Uterus (tissue), 4 donors: ENCODE data around the gene LPP. TPM values are rescaled to one million over a fixed set of nuclear protein-coding genes. Genes with fewer than 3 reads are reported as not detected.

Source experiments
- DNase-seq, 2 donors: peaks; one replicate each; pipeline ENCODE4 v3.0.0-alpha.2; 2019 to 2020
- H3K27ac ChIP-seq, 2 donors: fragments of 200-600 bp; sonication (generic); 1 replicate in 1 of 2; 2 replicates in 1 of 2; pipeline ENCODE4 v1.5.1; 2016 to 2018
- H3K27me3 ChIP-seq, 2 donors: fragments of 200-600 bp; sonication (generic); one replicate each; pipeline ENCODE4 v1.5.1; 2018 to 2019; ENCODE audit warnings: control low read depth in 1 of 2
- H3K36me3 ChIP-seq, 2 donors: fragments of 200-600 bp; sonication (generic); one replicate each; pipeline ENCODE4 v1.5.1; 2019; ENCODE audit warnings: control low read depth in 1 of 2
- H3K4me1 ChIP-seq, 2 donors: fragments of 200-600 bp; sonication (generic); one replicate each; pipeline ENCODE4 v1.5.1; 2018 to 2019; ENCODE audit warnings: control low read depth in 1 of 2
- H3K4me3 ChIP-seq, 2 donors: fragments of 200-600 bp; sonication (generic); 1 replicate in 1 of 2; 2 replicates in 1 of 2; pipeline ENCODE4 v1.5.1; 2018 to 2019; ENCODE audit warnings: mild to moderate bottlenecking in 1 of 2
- H3K9me3 ChIP-seq, 2 donors: fragments of 200-600 bp; sonication (generic); one replicate each; pipeline ENCODE4 v1.5.1; 2019; ENCODE audit warnings: control low read depth in 1 of 2
- CTCF ChIP-seq, 4 experiments: fragments of 200-600 bp in 2 of 4; fragments of 450-650 bp in 2 of 4; sonication (generic) in 2 of 4; IDR thresholded peaks; one replicate each; pipeline ENCODE4 v1.5.1; 2016 to 2019; ENCODE audit warnings: antibody characterized with exemption in 4 of 4, mild to moderate bottlenecking in 2 of 4, moderate library complexity in 1 of 4
- POLR2A ChIP-seq, 2 donors: fragments of 450-650 bp; IDR thresholded peaks; one replicate each; pipeline ENCODE4 v1.6.1; 2016; ENCODE audit warnings: antibody characterized with exemption in 2 of 2, mild to moderate bottlenecking in 1 of 2, moderate library complexity in 1 of 2
- intact Hi-C: fragments of 100-400 bp; cut with DNase I; formaldehyde crosslinking; loops from one replicate; pipeline ENCODE4 v1.15.1; 2023; ENCODE audit warnings: low total_unique reads
- total RNA-seq, 4 donors: library from RNA; depleted of rRNA in 3 of 4; stranded (reverse); fragments of >200 nt in 3 of 4; gene quantifications; one replicate each; pipeline versions ENCODE4 v1.1.0 to v1.2.4, GENCODE V29; 2014 to 2023
- donor health status: DM: yes; HTN: yes; CAD: no.

LPP gene
- total RNA-seq, 4 donors from 2014 or later, result 180 to 1,374 (median 712) TPM

- intact Hi-C loops, result no loop called here
- DNase-seq, result no peak
- no peak for TF ChIP-seq CTCF (IDR thresholded peaks at IDR 0.05)
- no peak for TF ChIP-seq POLR2A (IDR thresholded peaks at IDR 0.05)
- Histone ChIP-seq H3K4me3 (no peak overlapping the region), H3K4me1 (peaks cover 0 to 7% of the 10 kb centered on the region in 2 donors), H3K27ac (no peak overlapping the region), H3K9me3 (no peaks in the 10 kb centered on the region), H3K27me3 (no peaks in the 10 kb centered on the region), H3K36me3 (no peaks in the 10 kb centered on the region)
Measured at GRCh38 chr3:188822004-188822403, 668.0 kb downstream of the LPP start.

DNA sequence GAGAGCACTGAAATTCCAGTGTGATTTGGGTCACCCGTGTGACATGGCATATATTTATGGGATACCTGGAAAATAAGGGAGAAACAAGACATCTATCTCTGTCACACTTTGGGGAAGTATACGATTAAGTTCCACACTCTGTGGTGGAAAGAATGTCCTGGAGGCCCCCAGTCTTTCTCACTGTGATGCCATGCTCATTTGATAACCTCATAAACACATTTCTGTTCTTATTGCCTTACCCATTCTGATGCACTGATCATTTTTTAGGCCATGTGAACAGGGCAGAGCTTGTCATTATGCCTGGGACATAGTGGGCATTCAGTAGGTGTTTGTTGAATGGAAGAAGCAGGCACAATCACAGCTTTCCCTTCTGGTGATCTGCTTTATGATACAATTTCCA is 668.5 kb downstream of the LPP start:
- TF ChIP-seq CTCF (IDR thresholded peaks at IDR 0.05) (no peak), POLR2A (IDR thresholded peaks at IDR 0.05) (no peak)
- no peaks in the 10 kb centered on the region for H3K27me3 ChIP-seq
- H3K4me1 ChIP-seq, result peaks cover 0 to 9% of the 10 kb centered on the region in 2 donors
- intact Hi-C loops, result no loop called here
- no peak overlapping the region for H3K27ac ChIP-seq
- no peak for DNase-seq
- H3K9me3 ChIP-seq, result no peaks in the 10 kb centered on the region
- H3K36me3 ChIP-seq, result no peaks in the 10 kb centered on the region
- H3K4me3 ChIP-seq, result no peak overlapping the region

DNA sequence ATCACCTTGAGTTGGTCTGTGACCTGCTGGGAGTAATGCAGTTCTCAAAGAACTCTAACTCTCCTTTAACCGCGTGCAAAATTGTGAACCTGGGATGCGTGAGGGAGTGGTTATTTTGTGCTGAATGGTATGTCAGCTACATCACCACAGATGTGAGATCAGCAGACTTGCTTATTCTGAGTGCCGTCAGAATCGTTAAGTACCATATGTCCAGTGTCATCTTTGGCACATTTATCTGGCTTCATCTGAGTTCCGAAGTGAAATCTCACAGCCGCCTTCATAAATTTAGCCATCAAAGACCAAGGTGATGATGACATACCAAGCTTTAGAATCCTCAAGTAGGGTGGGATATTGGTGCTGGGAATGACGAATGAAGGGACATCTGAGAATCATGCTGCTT is 670.6 kb downstream of the LPP start:
- intact Hi-C loops, result no loop called here
- H3K27ac ChIP-seq, result no peak overlapping the region
- TF ChIP-seq CTCF (IDR thresholded peaks at IDR 0.05), result no peak
- no peak for TF ChIP-seq POLR2A (IDR thresholded peaks at IDR 0.05)
- H3K4me1 ChIP-seq, result peaks cover 0 to 12% of the 10 kb centered on the region in 2 donors
- H3K4me3 ChIP-seq, result no peak overlapping the region
- DNase-seq, result no peak
- no peaks in the 10 kb centered on the region for H3K9me3 ChIP-seq
- H3K36me3 ChIP-seq, result no peaks in the 10 kb centered on the region
- no peaks in the 10 kb centered on the region for H3K27me3 ChIP-seq

GRCh38 chr3:188825901-188826300 is 671.9 kb downstream of the LPP start:
- H3K4me3 ChIP-seq, result no peak overlapping the region
- H3K27me3 ChIP-seq, result no peaks in the 10 kb centered on the region
- peaks cover 0 to 5% of the 10 kb centered on the region in 2 donors for H3K4me1 ChIP-seq
- intact Hi-C loops, result no loop called here
- no peaks in the 10 kb centered on the region for H3K9me3 ChIP-seq
- no peaks in the 10 kb centered on the region for H3K36me3 ChIP-seq
- TF ChIP-seq CTCF (IDR thresholded peaks at IDR 0.05) (no peak), POLR2A (IDR thresholded peaks at IDR 0.05) (no peak)
- H3K27ac ChIP-seq, result no peak overlapping the region
- no peak for DNase-seq

DNA sequence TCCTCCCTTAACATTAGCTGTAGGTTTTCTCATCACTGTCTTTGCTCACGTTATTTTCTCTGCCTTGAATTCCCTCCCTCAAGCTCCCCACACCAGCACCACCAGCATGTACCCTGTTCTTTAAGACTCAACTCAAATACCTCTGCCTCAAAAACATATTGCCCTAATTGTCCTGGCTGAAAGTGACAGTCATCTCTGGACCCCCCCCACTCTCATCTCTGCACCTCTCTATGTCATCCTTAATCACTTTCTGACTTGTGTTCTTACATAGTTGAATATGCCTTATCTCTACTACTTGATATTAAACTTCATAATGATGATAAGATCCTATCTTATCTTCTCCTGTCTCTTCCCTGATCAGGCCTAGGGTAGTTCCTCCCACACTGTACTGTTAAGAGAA is 672.6 kb downstream of the LPP start:
- Histone ChIP-seq H3K27ac (no peak overlapping the region), H3K36me3 (no peaks in the 10 kb centered on the region), H3K9me3 (no peaks in the 10 kb centered on the region), H3K27me3 (no peaks in the 10 kb centered on the region), H3K4me3 (no peak overlapping the region), H3K4me1 (peaks cover 0 to 5% of the 10 kb centered on the region in 2 donors)
- intact Hi-C loops, result no loop called here
- no peak for DNase-seq
- TF ChIP-seq POLR2A (IDR thresholded peaks at IDR 0.05) (no peak), CTCF (IDR thresholded peaks at IDR 0.05) (no peak)
